ENCODE results near the gene EMSY. TPM values are rescaled to one million over a fixed set of nuclear protein-coding genes. Genes with fewer than 3 reads are reported as not detected.

EMSY gene
- total and polyA plus RNA-seq, 9 of the 15 experiments (the other 6 are each of a cell fraction or from before 2014, with no cell fraction given): 12.7 to 25.4 (median 17.9) TPM

DNA sequence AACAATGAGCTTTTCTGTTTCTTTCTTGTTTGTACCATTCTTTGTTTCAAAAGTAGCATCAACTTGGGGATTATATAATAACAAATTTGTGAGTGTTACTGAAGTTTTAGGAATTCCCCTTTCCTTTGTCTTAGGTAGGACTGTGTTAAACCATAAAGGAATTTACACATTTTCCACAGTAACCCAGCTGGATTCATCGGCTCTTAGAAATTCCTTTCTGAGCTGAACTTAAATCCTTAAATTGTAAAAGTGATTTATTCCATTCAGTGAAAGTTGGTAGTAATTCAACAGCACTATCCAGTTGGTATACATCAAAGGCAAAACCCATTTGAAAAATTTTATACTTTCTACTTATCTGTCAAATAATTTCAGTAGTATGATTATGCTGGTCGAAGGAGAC, 11.8 kb downstream of the EMSY start (continued):
- TF ChIP-seq, protein P1, sequence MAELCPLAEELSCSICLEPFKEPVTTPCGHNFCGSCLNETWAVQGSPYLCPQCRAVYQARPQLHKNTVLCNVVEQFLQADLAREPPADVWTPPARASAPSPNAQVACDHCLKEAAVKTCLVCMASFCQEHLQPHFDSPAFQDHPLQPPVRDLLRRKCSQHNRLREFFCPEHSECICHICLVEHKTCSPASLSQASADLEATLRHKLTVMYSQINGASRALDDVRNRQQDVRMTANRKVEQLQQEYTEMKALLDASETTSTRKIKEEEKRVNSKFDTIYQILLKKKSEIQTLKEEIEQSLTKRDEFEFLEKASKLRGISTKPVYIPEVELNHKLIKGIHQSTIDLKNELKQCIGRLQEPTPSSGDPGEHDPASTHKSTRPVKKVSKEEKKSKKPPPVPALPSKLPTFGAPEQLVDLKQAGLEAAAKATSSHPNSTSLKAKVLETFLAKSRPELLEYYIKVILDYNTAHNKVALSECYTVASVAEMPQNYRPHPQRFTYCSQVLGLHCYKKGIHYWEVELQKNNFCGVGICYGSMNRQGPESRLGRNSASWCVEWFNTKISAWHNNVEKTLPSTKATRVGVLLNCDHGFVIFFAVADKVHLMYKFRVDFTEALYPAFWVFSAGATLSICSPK (IDR thresholded peaks at IDR 0.05; ENCODE audit: borderline replicate concordance): no peak
- TF ChIP-seq PPARD (CRISPR knock-in tag; IDR thresholded peaks at IDR 0.05): no peak
- TF ChIP-seq RBBP5 (IDR thresholded peaks at IDR 0.05; ENCODE audit: borderline replicate concordance, insufficient read depth, low read length, poor library complexity, severe bottlenecking): no peak
- no peak for TF ChIP-seq ESRRA (IDR thresholded peaks at IDR 0.05; ENCODE audit: borderline replicate concordance, low read depth)
- no peak for TF ChIP-seq NRF1 (conservative IDR thresholded peaks at IDR 0.05 in 1 of 2, IDR thresholded peaks at IDR 0.05 in 1 of 2)
- TF ChIP-seq, protein P2, sequence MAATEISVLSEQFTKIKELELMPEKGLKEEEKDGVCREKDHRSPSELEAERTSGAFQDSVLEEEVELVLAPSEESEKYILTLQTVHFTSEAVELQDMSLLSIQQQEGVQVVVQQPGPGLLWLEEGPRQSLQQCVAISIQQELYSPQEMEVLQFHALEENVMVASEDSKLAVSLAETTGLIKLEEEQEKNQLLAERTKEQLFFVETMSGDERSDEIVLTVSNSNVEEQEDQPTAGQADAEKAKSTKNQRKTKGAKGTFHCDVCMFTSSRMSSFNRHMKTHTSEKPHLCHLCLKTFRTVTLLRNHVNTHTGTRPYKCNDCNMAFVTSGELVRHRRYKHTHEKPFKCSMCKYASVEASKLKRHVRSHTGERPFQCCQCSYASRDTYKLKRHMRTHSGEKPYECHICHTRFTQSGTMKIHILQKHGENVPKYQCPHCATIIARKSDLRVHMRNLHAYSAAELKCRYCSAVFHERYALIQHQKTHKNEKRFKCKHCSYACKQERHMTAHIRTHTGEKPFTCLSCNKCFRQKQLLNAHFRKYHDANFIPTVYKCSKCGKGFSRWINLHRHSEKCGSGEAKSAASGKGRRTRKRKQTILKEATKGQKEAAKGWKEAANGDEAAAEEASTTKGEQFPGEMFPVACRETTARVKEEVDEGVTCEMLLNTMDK (IDR thresholded peaks at IDR 0.05; ENCODE audit: borderline replicate concordance, insufficient read depth, low read depth, low read length, poor library complexity, severe bottlenecking): no peak
- no peak for TF ChIP-seq SRSF3 (IDR thresholded peaks at IDR 0.05; ENCODE audit: insufficient read depth, low read length)
- TF ChIP-seq SMC3 (conservative IDR thresholded peaks at IDR 0.05; ENCODE audit: insufficient read depth, low read depth, low read length): no peak

All from K562 (cell line).